Peyer's patch (tissue), 4 donors: Measurements from ENCODE around the gene PRADC1. TPM values are rescaled to one million over a fixed set of nuclear protein-coding genes. Genes with fewer than 3 reads are reported as not detected.

ENCODE experiments used
- DNase-seq, 3 donors: peaks; one replicate each; pipeline ENCODE4 v3.0.0-alpha.2; 2017 to 2019
- H3K27ac ChIP-seq, 4 donors: fragments of 200-600 bp; sonication (generic); one replicate each; pipeline ENCODE4 v1.5.1; 2016 to 2019
- H3K27me3 ChIP-seq, 2 donors: fragments of 200-600 bp; sonication (generic); one replicate each; pipeline ENCODE4 v1.5.1; 2019
- H3K36me3 ChIP-seq, 3 donors: fragments of 200-600 bp; sonication (generic); one replicate each; pipeline ENCODE4 v1.5.1; 2016 to 2019
- H3K4me1 ChIP-seq, 4 donors: fragments of 200-600 bp; sonication (generic); one replicate each; pipeline ENCODE4 v1.5.1; 2016 to 2019
- H3K4me3 ChIP-seq, 4 donors: fragments of 200-600 bp; sonication (generic); 1 replicate in 3 of 4; 2 replicates in 1 of 4; pipeline ENCODE4 v1.5.1; 2016 to 2019; ENCODE audit warnings: mild to moderate bottlenecking in 1 of 4
- H3K9me3 ChIP-seq, 4 donors: fragments of 200-600 bp; sonication (generic); one replicate each; pipeline ENCODE4 v1.5.1; 2016 to 2019; ENCODE audit warnings: mild to moderate bottlenecking in 1 of 4
- CTCF ChIP-seq, 6 experiments: fragments of 450-650 bp in 4 of 6; fragments of 200-600 bp in 2 of 6; sonication (generic) in 1 of 6; IDR thresholded peaks; one replicate each; pipeline ENCODE4 v1.5.1; 2017 to 2019; ENCODE audit warnings: antibody characterized with exemption in 6 of 6, mild to moderate bottlenecking in 3 of 6, moderate library complexity in 1 of 6
- POLR2A ChIP-seq, 2 donors: fragments of 450-650 bp; IDR thresholded peaks; one replicate each; pipeline ENCODE4 v1.5.1; 2017; ENCODE audit warnings: antibody characterized with exemption in 2 of 2, mild to moderate bottlenecking in 2 of 2, moderate library complexity in 2 of 2
- total RNA-seq, 4 donors: library from RNA; depleted of rRNA; stranded (reverse); fragments of >200 nt; gene quantifications; one replicate each; pipeline ENCODE4 v1.1.0, GENCODE V29; 2016

Gene PRADC1
- total RNA-seq, 4 donors from 2014 or later: 30.5 to 69.9 (median 41.4) TPM

- no peak for DNase-seq
- H3K27ac ChIP-seq: no peak overlapping the region
- H3K27me3 ChIP-seq: no peaks in the 10 kb centered on the region
- no peaks in the 10 kb centered on the region for H3K4me1 ChIP-seq
- H3K9me3 ChIP-seq: no peaks in the 10 kb centered on the region
- no peak overlapping the region for H3K4me3 ChIP-seq
- TF ChIP-seq POLR2A (IDR thresholded peaks at IDR 0.05) (no peak), CTCF (IDR thresholded peaks at IDR 0.05) (no peak)
- H3K36me3 ChIP-seq: peaks cover 0 to 59% (median 0%) of the 10 kb centered on the region in 3 donors
Measured at GRCh38 chr2:73253901-73254300, 20.9 kb upstream of the PRADC1 start.

GRCh38 chr2:73253400-73253799 lies 20.4 kb upstream of the PRADC1 start:
- Histone ChIP-seq H3K27me3 (no peaks in the 10 kb centered on the region), H3K4me3 (no peak overlapping the region), H3K4me1 (no peaks in the 10 kb centered on the region), H3K27ac (no peak overlapping the region), H3K9me3 (no peaks in the 10 kb centered on the region), H3K36me3 (peaks cover 0 to 64% (median 0%) of the 10 kb centered on the region in 3 donors)
- no peak for TF ChIP-seq CTCF (IDR thresholded peaks at IDR 0.05)
- TF ChIP-seq POLR2A (IDR thresholded peaks at IDR 0.05): no peak
- DNase-seq: no peak

GRCh38 chr2:73252238-73253027 lies 19.4 kb upstream of the PRADC1 start:
- peaks cover 0 to 74% (median 0%) of the 10 kb centered on the region in 3 donors for H3K36me3 ChIP-seq
- no peaks in the 10 kb centered on the region for H3K27me3 ChIP-seq
- no peaks in the 10 kb centered on the region for H3K9me3 ChIP-seq
- no peak for DNase-seq
- H3K4me1 ChIP-seq: no peaks in the 10 kb centered on the region
- TF ChIP-seq POLR2A (IDR thresholded peaks at IDR 0.05): no peak
- no peak for TF ChIP-seq CTCF (IDR thresholded peaks at IDR 0.05)
- no peak overlapping the region for H3K27ac ChIP-seq
- no peak overlapping the region for H3K4me3 ChIP-seq

- no peak overlapping the region for H3K27ac ChIP-seq
- no peak for DNase-seq
- no peaks in the 10 kb centered on the region for H3K27me3 ChIP-seq
- TF ChIP-seq CTCF (IDR thresholded peaks at IDR 0.05) (no peak), POLR2A (IDR thresholded peaks at IDR 0.05) (no peak)
- H3K36me3 ChIP-seq: peaks cover 0 to 87% (median 0%) of the 10 kb centered on the region in 3 donors
- H3K9me3 ChIP-seq: no peaks in the 10 kb centered on the region
- H3K4me3 ChIP-seq: no peak overlapping the region
- H3K4me1 ChIP-seq: no peaks in the 10 kb centered on the region
Measured at GRCh38 chr2:73250872-73251846, 18.1 kb upstream of the PRADC1 start.

GRCh38 chr2:73249636-73250035 lies 16.6 kb upstream of the PRADC1 start:
- H3K36me3 ChIP-seq: peaks cover 0 to 100% (median 0%) of the 10 kb centered on the region in 3 donors

More at GRCh38 chr2:73249636-73250035, 16.6 kb upstream of the PRADC1 start:
- no peaks in the 10 kb centered on the region for H3K4me1 ChIP-seq
- no peak for DNase-seq
- no peaks in the 10 kb centered on the region for H3K27me3 ChIP-seq
- no peak overlapping the region for H3K27ac ChIP-seq
- TF ChIP-seq POLR2A (IDR thresholded peaks at IDR 0.05): no peak
- TF ChIP-seq CTCF (IDR thresholded peaks at IDR 0.05): no peak
- no peak overlapping the region for H3K4me3 ChIP-seq
- no peaks in the 10 kb centered on the region for H3K9me3 ChIP-seq
